Naive thymus-derived CD4-positive, alpha-beta T cell (primary cell): Measurements from ENCODE around the gene COPRS. TPM values are rescaled to one million over a fixed set of nuclear protein-coding genes. Genes with fewer than 3 reads are reported as not detected.

ENCODE experiments used
- ATAC-seq: fragments of 150-1000 bp; cut with Tn5 transposase; 2 replicates; pipeline ENCODE4 v1.10.0; 2021; ENCODE audit warnings: mild to moderate bottlenecking, moderate library complexity
- CTCF ChIA-PET: fragments of 350-600 bp; sonication (Branson Sonifier 250); formaldehyde crosslinking; loops from one replicate; lab custom pipeline; 2021; ENCODE audit warnings: antibody characterized with exemption; lab: Charles Lee
- POLR2A ChIA-PET: fragments of 350-600 bp; sonication (Branson Sonifier 250); formaldehyde crosslinking; loops from one replicate; lab custom pipeline; 2021; ENCODE audit warnings: antibody characterized with exemption, inconsistent platforms; lab: Charles Lee
- DNase-seq, 9 donors: peaks; one replicate each; pipeline versions ENCODE4 v3.0.0 to v3.0.0-alpha.2; 2020 to 2022; ENCODE audit warnings: mixed read lengths in 1 of 9
- H3K27ac ChIP-seq: one replicate; pipeline ENCODE4 v1.7.0; 2013; ENCODE audit warnings: mild to moderate bottlenecking, low read depth, low read length, moderate library complexity
- H3K27me3 ChIP-seq, 2 donors: one replicate each; pipeline ENCODE4 v1.7.0; 2013; ENCODE audit warnings: low read length in 2 of 2, mild to moderate bottlenecking in 2 of 2, moderate library complexity in 2 of 2; ENCODE audit not compliant: control insufficient read depth in 2 of 2, insufficient read depth in 2 of 2
- H3K36me3 ChIP-seq, 3 experiments: 1 replicate in 2 of 3; 2 replicates in 1 of 3; pipeline ENCODE4 v1.7.0; 2013; ENCODE audit warnings: low read length in 3 of 3, mild to moderate bottlenecking in 3 of 3, moderate library complexity in 1 of 3; ENCODE audit not compliant: insufficient read depth in 3 of 3, control insufficient read depth in 2 of 3
- H3K4me1 ChIP-seq, 2 donors: one replicate each; pipeline ENCODE4 v1.7.0; 2013; ENCODE audit warnings: low read length in 2 of 2, mild to moderate bottlenecking in 2 of 2, moderate library complexity in 1 of 2; ENCODE audit not compliant: control insufficient read depth in 2 of 2, insufficient read depth in 2 of 2
- H3K4me3 ChIP-seq: 2 replicates; pipeline ENCODE4 v1.7.0; 2013; ENCODE audit warnings: mild to moderate bottlenecking, low read length
- H3K9me3 ChIP-seq, 3 experiments: 1 replicate in 2 of 3; 2 replicates in 1 of 3; pipeline ENCODE4 v1.7.0; 2013; ENCODE audit warnings: low read length in 3 of 3; ENCODE audit not compliant: control insufficient read depth in 2 of 3
- H3K27ac Mint-ChIP-seq, 9 donors: one replicate each; pipeline ENCODE4 v1.8.0; 2020 to 2022; ENCODE audit warnings: mixed read lengths in 9 of 9, mild to moderate bottlenecking in 8 of 9, moderate library complexity in 5 of 9, inconsistent platforms in 2 of 9
- H3K27me3 Mint-ChIP-seq, 5 donors: one replicate each; pipeline ENCODE4 v1.8.0; 2021 to 2022; ENCODE audit warnings: mixed read lengths in 5 of 5, mild to moderate bottlenecking in 1 of 5
- H3K36me3 Mint-ChIP-seq, 5 donors: one replicate each; pipeline ENCODE4 v1.8.0; 2020 to 2022; ENCODE audit warnings: mixed read lengths in 5 of 5, mild to moderate bottlenecking in 3 of 5, inconsistent platforms in 1 of 5
- H3K4me1 Mint-ChIP-seq, 7 donors: one replicate each; pipeline ENCODE4 v1.8.0; 2020 to 2022; ENCODE audit warnings: mixed read lengths in 7 of 7, mild to moderate bottlenecking in 3 of 7, inconsistent platforms in 1 of 7
- H3K4me3 Mint-ChIP-seq, 10 donors: one replicate each; pipeline ENCODE4 v1.8.0; 2020 to 2022; ENCODE audit warnings: mild to moderate bottlenecking in 10 of 10, mixed read lengths in 10 of 10, moderate library complexity in 6 of 10, inconsistent platforms in 2 of 10
- H3K9me3 Mint-ChIP-seq, 11 donors: one replicate each; pipeline ENCODE4 v1.8.0; 2020 to 2022; ENCODE audit warnings: mixed read lengths in 11 of 11, mild to moderate bottlenecking in 4 of 11, inconsistent platforms in 1 of 11, moderate library complexity in 1 of 11
- intact Hi-C, 2 donors: fragments of 100-400 bp; cut with micrococcal nuclease; formaldehyde crosslinking; loops; one replicate each; pipeline ENCODE4 v1.15.1; 2023
- polyA plus RNA-seq, 2 donors: library from polyadenylated mRNA; unstranded; fragments of 300-500 nt; fragmentation: Illumina TruSeq; gene quantifications; one replicate each; pipeline ENCODE4 v1.2.3, GENCODE V29; 2021
- total RNA-seq, 6 experiments: library from RNA in 5 of 6; stranded (reverse) in 5 of 6; gene quantifications; 1 replicate in 5 of 6; 2 replicates in 1 of 6; pipeline ENCODE4 v1.2.3 and lab custom pipeline; 2021 to 2026

COPRS gene
- total RNA-seq, result 10 to 100 TPM in 1 of 5 experiments, 1 to 10 TPM in 4; 2.2 to 20.9 (median 4.2) TPM
- 10 to 100 TPM; 14.3 to 16.4 TPM for polyA plus RNA-seq
- total RNA-seq (lab: John Stamatoyannopoulos, UW), result 1.7 reads per million, percentile 7 among the genes with 10 or more reads in this experiment

DNA sequence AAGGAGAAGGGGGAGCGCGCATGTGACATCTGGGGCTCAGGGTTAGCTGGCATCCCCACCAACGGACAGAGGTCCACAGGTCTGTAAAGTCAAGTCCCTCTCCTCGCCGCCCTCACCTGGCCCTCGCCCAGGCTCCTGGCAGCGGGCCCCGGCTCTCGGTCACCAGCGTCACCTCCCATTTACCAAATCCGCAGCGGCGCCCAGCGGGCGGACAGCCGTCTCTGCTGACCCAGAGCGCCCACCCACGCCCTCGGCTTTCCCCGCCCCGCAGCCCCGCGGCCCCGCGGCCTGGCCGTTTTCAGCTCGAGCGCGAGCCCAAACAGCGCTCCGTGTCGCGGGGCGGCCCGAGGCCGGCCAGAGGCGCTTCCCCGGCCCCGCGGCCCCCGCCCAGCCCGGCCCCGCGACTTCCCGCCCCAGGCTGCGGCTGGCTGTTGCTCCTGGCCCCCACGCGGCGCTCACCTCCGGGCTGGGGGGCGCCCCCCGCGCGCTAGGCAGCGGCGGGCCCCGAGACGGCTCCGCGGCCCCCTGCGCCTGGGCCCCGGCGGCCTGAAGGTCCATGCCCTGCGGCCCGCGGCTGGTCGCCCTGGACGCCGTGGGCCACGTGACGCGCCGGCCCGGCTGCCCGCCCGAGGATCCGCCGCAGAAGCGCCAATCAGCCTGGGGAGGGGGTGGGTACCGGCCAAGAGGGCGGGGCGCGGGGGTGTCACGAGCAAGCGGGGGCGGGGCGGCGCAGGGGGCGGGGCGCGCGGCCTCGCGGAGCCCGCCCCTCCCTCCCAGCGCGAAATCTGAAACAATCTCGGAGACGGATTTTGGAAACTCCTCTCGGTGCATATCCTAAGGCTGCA is at the start of gene COPRS:
TSS of gene COPRS (minus strand) at position 603 of the 845 bp plus-strand sequence. CDS start at position 558, 45 bp downstream.
- H3K27me3 Mint-ChIP-seq, result no peaks in the 10 kb centered on the region
- H3K9me3 Mint-ChIP-seq, result no peaks in the 10 kb centered on the region
- peak; percentile 97 for ATAC-seq
- Histone ChIP-seq H3K27ac (peak within 1 kb of the TSS; percentile 51), H3K4me1 (peaks cover 0 to 7% of the 10 kb centered on the region in 2 donors), H3K4me3 (peak within 1 kb of the TSS; percentile 60), H3K9me3 (no peaks in the 10 kb centered on the region), H3K27me3 (no peaks in the 10 kb centered on the region), H3K36me3 (peaks cover 0 to 18% (median 0%) of the 10 kb centered on the region in 3 experiments)
- peak; percentile 46 to 83 (median 74) for DNase-seq
- intact Hi-C loops, result loop anchor here (1.0 to 10.0 kb wide), 6 partner anchors 42 to 1744 kb away; partner anchors contain the start of genes SUZ12 (in 2 of the 2), UTP6 (in 2 of the 2) and NSRP1 (in 1 of the 2)
- H3K27ac Mint-ChIP-seq, result peak within 1 kb of the TSS; percentile 3 to 87 (median 75)
- CTCF ChIA-PET, result no interaction called here
- H3K36me3 Mint-ChIP-seq, result peaks cover 3 to 10% (median 5%) of the 10 kb centered on the region in 5 donors
- peak within 1 kb of the TSS; percentile 79 to 93 (median 86) for H3K4me3 Mint-ChIP-seq
- POLR2A ChIA-PET, result interaction anchor here (0.6 to 0.7 kb wide), 2 partner anchors 10 to 42 kb away, joined by 3 read pairs; partner anchors contain the start of gene UTP6
- peaks cover 11 to 19% (median 15%) of the 10 kb centered on the region in 7 donors for H3K4me1 Mint-ChIP-seq

- intact Hi-C loops, result no loop called here
- Mint-ChIP-seq H3K27me3 (peaks cover 0 to 15% (median 10%) of the 10 kb centered on the region in 5 donors), H3K9me3 (no peaks in the 10 kb centered on the region), H3K4me1 (peaks cover 4 to 8% (median 5%) of the 10 kb centered on the region in 7 donors), H3K4me3 (no peak overlapping the region), H3K36me3 (no peaks in the 10 kb centered on the region), H3K27ac (peak overlapping the region in 1 of 9 donors; percentile 42)
- Histone ChIP-seq H3K36me3 (no peaks in the 10 kb centered on the region), H3K4me1 (no peaks in the 10 kb centered on the region), H3K27me3 (no peaks in the 10 kb centered on the region), H3K4me3 (no peak overlapping the region), H3K27ac (no peak overlapping the region), H3K9me3 (no peaks in the 10 kb centered on the region)
- DNase-seq, result no peak
- POLR2A ChIA-PET, result interaction anchor here (0.6 kb wide), 1 partner anchor 592 kb away, joined by 3 read pairs; no protein-coding TSS in a partner anchor
- CTCF ChIA-PET, result no interaction called here
- ATAC-seq, result no peak
Observed at GRCh38 chr17:31908386-31908785, 49.3 kb upstream of the COPRS start.

- POLR2A ChIA-PET, result interaction anchor here (0.6 kb wide), 1 partner anchor 591 kb away, joined by 3 read pairs; no protein-coding TSS in a partner anchor
- Histone ChIP-seq H3K36me3 (no peaks in the 10 kb centered on the region), H3K9me3 (no peaks in the 10 kb centered on the region), H3K4me3 (no peak overlapping the region), H3K27me3 (no peaks in the 10 kb centered on the region), H3K27ac (no peak overlapping the region), H3K4me1 (no peaks in the 10 kb centered on the region)
- Mint-ChIP-seq H3K4me1 (peaks cover 4 to 14% (median 8%) of the 10 kb centered on the region in 7 donors), H3K9me3 (no peaks in the 10 kb centered on the region), H3K4me3 (peak overlapping the region in 3 of 10 donors; percentile 5 to 21 (median 9)), H3K36me3 (no peaks in the 10 kb centered on the region), H3K27ac (peak overlapping the region in 1 of 9 donors; percentile 5), H3K27me3 (peaks cover 0 to 14% (median 10%) of the 10 kb centered on the region in 5 donors)
- CTCF ChIA-PET, result no interaction called here
- intact Hi-C loops, result no loop called here
- ATAC-seq (peak; percentile 82), DNase-seq (peak in 7 of 9 donors; percentile 2 to 48 (median 35))
Observed at GRCh38 chr17:31907342-31907962, 48.4 kb upstream of the COPRS start.

- DNase-seq (no peak), ATAC-seq (no peak)
- Histone ChIP-seq H3K36me3 (peaks cover 0 to 10% (median 0%) of the 10 kb centered on the region in 3 experiments), H3K9me3 (no peaks in the 10 kb centered on the region), H3K27me3 (no peaks in the 10 kb centered on the region), H3K4me1 (peaks cover 0 to 10% of the 10 kb centered on the region in 2 donors), H3K27ac (no peak overlapping the region), H3K4me3 (no peak overlapping the region)
- Mint-ChIP-seq H3K4me3 (no peak overlapping the region), H3K9me3 (no peaks in the 10 kb centered on the region), H3K27me3 (no peaks in the 10 kb centered on the region), H3K4me1 (peaks cover 4 to 24% (median 14%) of the 10 kb centered on the region in 7 donors), H3K27ac (peak overlapping the region in 1 of 9 donors; percentile 38), H3K36me3 (no peaks in the 10 kb centered on the region)
- CTCF ChIA-PET, result no interaction called here
- POLR2A ChIA-PET, result interaction anchor here (3.3 kb wide), 1 partner anchor 34 kb away, joined by 10 read pairs; the partner anchor contains the start of gene SUZ12
- intact Hi-C loops, result loop anchor here (5.0 kb wide), 3 partner anchors 351 to 1096 kb away; partner anchors contain the start of gene ZNF207 (in 1 of the 2)
Observed at GRCh38 chr17:31903401-31903800, 44.4 kb upstream of the COPRS start.

DNA sequence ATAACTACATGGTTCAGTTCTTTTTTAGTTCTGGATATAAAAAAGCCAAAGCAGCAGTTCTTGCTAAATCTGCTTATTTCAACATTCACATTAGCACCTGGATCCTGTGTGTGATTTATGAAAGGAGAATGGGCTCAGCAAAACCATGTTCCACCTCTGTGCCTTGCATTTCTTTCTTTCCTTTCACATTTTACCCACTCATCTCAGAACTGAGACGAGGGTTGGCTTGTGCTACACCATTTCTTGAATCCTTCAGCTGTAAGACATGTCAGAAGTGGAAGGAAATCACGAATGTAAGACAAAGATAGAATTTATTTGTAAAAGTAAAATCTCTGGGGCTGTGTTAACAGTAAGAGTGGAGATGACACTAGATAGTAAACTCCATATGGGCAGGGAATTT is 43.6 kb upstream of the COPRS start:
- H3K27me3 Mint-ChIP-seq, result no peaks in the 10 kb centered on the region
- Histone ChIP-seq H3K4me1 (peaks cover 0 to 10% of the 10 kb centered on the region in 2 donors), H3K27me3 (no peaks in the 10 kb centered on the region), H3K36me3 (peaks cover 0 to 17% (median 0%) of the 10 kb centered on the region in 3 experiments), H3K9me3 (no peaks in the 10 kb centered on the region), H3K27ac (no peak overlapping the region), H3K4me3 (no peak overlapping the region)
- CTCF ChIA-PET, result no interaction called here
- peak overlapping the region in 5 of 10 donors; percentile 8 to 65 (median 33) for H3K4me3 Mint-ChIP-seq
- no peak for ATAC-seq
- peaks cover 2 to 26% (median 13%) of the 10 kb centered on the region in 7 donors for H3K4me1 Mint-ChIP-seq
- peak overlapping the region in 2 of 9 donors; percentile 36 to 51 for H3K27ac Mint-ChIP-seq
- no peak for DNase-seq
- POLR2A ChIA-PET, result interaction anchor here (0.6 to 3.3 kb wide), 2 partner anchors 35 to 398 kb away, joined by 3 to 10 read pairs; partner anchors contain the start of gene SUZ12
- H3K36me3 Mint-ChIP-seq, result peaks cover 0 to 4% (median 2%) of the 10 kb centered on the region in 5 donors
- peaks cover 0 to 2% (median 0%) of the 10 kb centered on the region in 11 donors for H3K9me3 Mint-ChIP-seq
- intact Hi-C loops, result loop anchor here (5.0 kb wide), 3 partner anchors 350 to 1095 kb away; partner anchors contain the start of gene ZNF207 (in 1 of the 2)
